ENCODE results near the gene PIBF1.

- no peak for TF ChIP-seq POLR2A (IDR thresholded peaks at IDR 0.05)
- no peak for TF ChIP-seq CTCF (IDR thresholded peaks at IDR 0.05)
- TF ChIP-seq EP300 (IDR thresholded peaks at IDR 0.05; ENCODE audit: low read depth): no peak
- TF ChIP-seq POLR2AphosphoS5 (IDR thresholded peaks at IDR 0.05): no peak
Observed at GRCh38 chr13:72896869-72897268, 114.9 kb downstream of the PIBF1 start.

Data from transverse colon (tissue), 4 donors.